HepG2 (cell line): ENCODE results near the gene KIAA1328. TPM values are rescaled to one million over a fixed set of nuclear protein-coding genes. Genes with fewer than 3 reads are reported as not detected.

ENCODE experiments used
- ATAC-seq: fragments of 200-7000 bp; cut with Tn5 transposase; 3 replicates; pipeline ENCODE4 v1.9.1; 2020; ENCODE audit warnings: mild to moderate bottlenecking, moderate library complexity
- BruUV-seq: library from RNA; stranded (reverse); fragments of 400-500 nt; replicated peaks from 2 replicates; lab custom pipeline; 2021; lab: Mats Ljungman, UMichigan
- CTCF ChIA-PET: fragments of 300-600 bp; formaldehyde crosslinking; extraction: SDS; loops from one replicate; lab custom pipeline; 2021; ENCODE audit warnings: low total read pairs, inconsistent platforms, low intra/inter-chr PET ratio; lab: Yijun Ruan, JAX
- POLR2A ChIA-PET: fragments of 350-600 bp; sonication (Branson Sonifier 250); formaldehyde crosslinking; loops from one replicate; lab custom pipeline; 2020; ENCODE audit warnings: antibody characterized with exemption, inconsistent platforms; lab: Yijun Ruan, JAX
- DNase-seq: peaks from one replicate; pipeline ENCODE4 v3.0.0-alpha.2; 2015; ENCODE audit warnings: low spot score
- FAIRE-seq: peaks from 3 replicates; lab custom pipeline; 2011; peaks lifted over from hg19 to GRCh38; lab: Jason Lieb, UNC
- H2AFZ ChIP-seq: one replicate; pipeline ENCODE4 v1.6.1; 2011; ENCODE audit warnings: low read length, inconsistent platforms
- H3K27ac ChIP-seq: fragments of 300-600 bp; 3 replicates; pipeline ENCODE4 v1.8.0; 2011; ENCODE audit warnings: mixed run types, mild to moderate bottlenecking, mixed read lengths, low read length, inconsistent platforms; ENCODE audit not compliant: insufficient read depth; ENCODE audit errors: extremely low read length
- H3K27me3 ChIP-seq, 2 experiments: fragments of 200-600 bp in 1 of 2; 2 replicates in 1 of 2; 3 replicates in 1 of 2; pipeline versions ENCODE4 v1.6.0 to v1.8.0; 2011; ENCODE audit warnings: low read length in 2 of 2, mild to moderate bottlenecking in 2 of 2, moderate library complexity in 2 of 2, inconsistent platforms in 1 of 2; ENCODE audit not compliant: insufficient read depth in 2 of 2, control insufficient read depth in 1 of 2
- H3K36me3 ChIP-seq, 2 experiments: fragments of 200-600 bp in 1 of 2; replicated peaks in 1 of 2; 2 replicates in 1 of 2; 3 replicates in 1 of 2; pipeline versions ENCODE4 v1.5.1 to v1.8.0; 2011; ENCODE audit warnings: low read length in 2 of 2, inconsistent platforms in 1 of 2; ENCODE audit not compliant: insufficient read depth in 2 of 2, control insufficient read depth in 1 of 2
- H3K4me1 ChIP-seq: 2 replicates; pipeline ENCODE4 v1.5.1; 2012; ENCODE audit warnings: low read length, inconsistent platforms; ENCODE audit not compliant: insufficient read depth
- H3K4me2 ChIP-seq: 2 replicates; pipeline ENCODE4 v1.6.0; 2011; ENCODE audit warnings: low read depth, low read length, inconsistent platforms
- H3K4me3 ChIP-seq, 3 experiments: fragments of 200-600 bp in 1 of 3; sonication (generic), shearing (Covaris generic) in 1 of 3; replicated peaks in 1 of 3; 2 replicates each; pipeline ENCODE4 v1.5.1; 2011 to 2016; ENCODE audit warnings: low read length in 3 of 3, inconsistent platforms in 2 of 3, low read depth in 2 of 3, mild to moderate bottlenecking in 2 of 3, control low read depth in 1 of 3, mixed read lengths in 1 of 3; ENCODE audit not compliant: insufficient read depth in 1 of 3
- H3K79me2 ChIP-seq: one replicate; pipeline ENCODE4 v1.6.1; 2011; ENCODE audit warnings: low read length, inconsistent platforms; ENCODE audit not compliant: insufficient read depth
- H3K9ac ChIP-seq: 2 replicates; pipeline ENCODE4 v1.6.0; 2011; ENCODE audit warnings: mild to moderate bottlenecking, low read depth, low read length, inconsistent platforms; ENCODE audit not compliant: insufficient read depth
- H3K9me3 ChIP-seq: 2 replicates; pipeline ENCODE4 v1.5.1; 2012; ENCODE audit warnings: mild to moderate bottlenecking, low read length
- H4K20me1 ChIP-seq: 2 replicates; pipeline ENCODE4 v1.6.0; 2011; ENCODE audit warnings: inconsistent platforms, mild to moderate bottlenecking, low read length, moderate library complexity; ENCODE audit not compliant: insufficient read depth
- KAT8 ChIP-seq: IDR thresholded peaks from 2 replicates; pipeline ENCODE4 v1.6.1; 2016; ENCODE audit warnings: missing genetic modification reagents, missing compliant biosample characterization
- PTBP1 ChIP-seq: fragments of 200-400 bp; formaldehyde crosslinking; IDR thresholded peaks from 2 replicates; pipeline ENCODE4 v1.6.1; 2018; ENCODE audit warnings: low read length, low read depth; ENCODE audit not compliant: poor library complexity, severe bottlenecking
- SP4 ChIP-seq: sonication (generic); formaldehyde crosslinking; IDR thresholded peaks from 2 replicates; pipeline ENCODE4 v1.8.1; 2023; ENCODE audit warnings: mild to moderate bottlenecking, missing genetic modification reagents
- SRF ChIP-seq: IDR thresholded peaks from 2 replicates; pipeline ENCODE4 v1.6.1; 2011; ENCODE audit warnings: mild to moderate bottlenecking, low read depth, low read length, moderate library complexity
- STAG1 ChIP-seq: sonication (generic); formaldehyde crosslinking; IDR thresholded peaks from 2 replicates; pipeline ENCODE4 v1.4.0; 2020; ENCODE audit warnings: missing genetic modification reagents
- XRCC5 ChIP-seq: fragments of 200-400 bp; formaldehyde crosslinking; optimal IDR thresholded peaks from 2 replicates; pipeline ENCODE3; 2017; ENCODE audit warnings: mild to moderate bottlenecking, low read length
- ZNF337 ChIP-seq: sonication (generic); formaldehyde crosslinking; IDR thresholded peaks from 2 replicates; pipeline ENCODE4 v1.5.1; 2020; ENCODE audit warnings: missing genetic modification reagents, low read depth, mild to moderate bottlenecking, borderline replicate concordance
- WGBS: methylation state at CpG from one replicate; pipeline ENCODE4 v1.1.6; 2017; ENCODE audit warnings: low lambda C conversion rate; 5-methylcytosine and 5-hydroxymethylcytosine counted together
- in situ Hi-C: cut with HindIII; loops from 2 replicates; pipeline ENCODE4 v1.10.0; 2017; ENCODE audit warnings: low pct_unique_long_range_greater_than_20kb; ENCODE audit not compliant: extremely low pct_ligation_motif_present
- intact Hi-C: fragments of 100-400 bp; cut with micrococcal nuclease; formaldehyde crosslinking; loops from one replicate; pipeline ENCODE4 v1.10.0; 2022; ENCODE audit not compliant: unreplicated experiment
- polyA plus RNA-seq, 8 experiments: library from polyadenylated mRNA; depleted of rRNA in 3 of 8; stranded (reverse) in 7 of 8; unstranded in 1 of 8; fragments of >200 nt; fragmentation: Illumina TruSeq in 4 of 8; extraction: Trizol in 4 of 8; gene quantifications; 2 replicates each; pipeline versions ENCODE4 v1.2.1 to v1.2.3, GENCODE V29; 2011 to 2016; ENCODE audit warnings: low read depth in 4 of 8, missing spikeins in 1 of 8, mixed read lengths in 1 of 8; ENCODE audit not compliant: insufficient read depth in 1 of 8
- total RNA-seq, 5 experiments: library from RNA; depleted of rRNA; stranded (reverse); fragments of >200 nt; fragmentation: Illumina TruSeq; extraction: Trizol; gene quantifications; 2 replicates each; pipeline ENCODE4 v1.2.3, GENCODE V29; 2016; ENCODE audit warnings: low read depth in 1 of 5
- TF ChIP-seq, protein P1 (sequence below): sonication (generic); formaldehyde crosslinking; IDR thresholded peaks from 2 replicates; pipeline ENCODE4 v1.5.0; 2020; ENCODE audit warnings: mild to moderate bottlenecking, missing genetic modification reagents, moderate library complexity

The KIAA1328 gene
- total and polyA plus RNA-seq, 2 of the 13 experiments (the other 11 are each of a cell fraction or from before 2014, with no cell fraction given) = 4.1 to 6.0 TPM

DNA sequence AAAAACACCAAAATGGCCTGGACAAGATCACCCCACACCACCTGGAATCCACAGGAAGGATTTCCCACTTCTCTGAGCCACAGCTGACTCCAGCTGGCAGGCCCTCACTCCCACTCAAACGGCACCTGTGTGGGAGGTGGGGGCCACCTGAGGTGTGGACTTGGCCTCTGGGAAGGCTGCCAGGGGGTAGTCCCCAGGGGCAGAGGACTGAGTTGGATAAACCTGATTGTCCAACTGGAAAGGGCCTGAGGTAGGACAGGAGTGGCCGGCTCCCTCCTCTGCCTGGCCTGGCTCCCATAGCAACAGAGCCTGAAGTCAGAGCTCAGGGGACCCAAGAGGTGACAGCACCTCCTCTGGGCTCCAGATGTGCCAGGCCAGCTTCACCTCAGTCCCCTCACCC, 436.5 kb downstream of the KIAA1328 start (continued):
- TF ChIP-seq KAT8 (CRISPR knock-in tag) (no peak), PTBP1 (no peak), ZNF337 (CRISPR knock-in tag) (no peak)

DNA sequence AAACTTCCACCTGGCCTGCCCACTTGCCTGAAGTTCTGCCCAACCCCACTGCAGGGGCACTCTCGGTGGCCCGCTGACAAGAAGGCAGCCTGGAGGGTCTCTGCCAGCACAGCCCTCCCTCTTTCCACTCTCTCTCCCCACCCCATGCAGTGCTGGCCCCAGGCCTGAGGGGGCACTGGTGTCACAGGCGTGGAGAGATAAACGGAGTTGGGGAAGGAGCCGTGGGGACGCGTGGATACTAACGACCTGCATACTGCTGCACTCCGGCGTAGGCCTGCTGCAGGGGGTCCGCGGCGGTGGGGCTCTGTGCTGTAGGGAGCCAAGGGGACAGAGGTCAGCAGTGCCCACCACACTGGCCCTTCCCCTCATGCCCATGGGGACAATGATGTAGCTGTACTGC, 437.4 kb downstream of the KIAA1328 start:
- DNase-seq (no peak), ATAC-seq (peak; percentile 89), FAIRE-seq (no peak)
- H3K27me3 ChIP-seq = peaks cover 1 to 3% of the 10 kb centered on the region in 2 experiments; a peak in 2 of 5 replicates
- H3K4me3 ChIP-seq = no peak overlapping the region
- ChIA-PET POLR2A (no interaction called here), CTCF (no interaction called here)
- no peaks in the 10 kb centered on the region for H3K36me3 ChIP-seq
- intact Hi-C loops (no loop called here), in situ Hi-C loops (no loop called here)
- no TSS peak for BruUV-seq
- no peak overlapping the region for H3K27ac ChIP-seq
- H4K20me1 ChIP-seq = peaks cover 3% of the 10 kb centered on the region; the same call in 1 of the 2 replicates
- no peak overlapping the region for H2AFZ ChIP-seq
- no peaks in the 10 kb centered on the region for H3K79me2 ChIP-seq
- 0% methylated on average over 6 of the region's 13 CpGs for WGBS
- TF ChIP-seq STAG1 (CRISPR knock-in tag) (peak; percentile 49), SRF (no peak), SP4 (CRISPR knock-in tag) (no peak), XRCC5 (peak; percentile 40)
- TF ChIP-seq, protein P1, sequence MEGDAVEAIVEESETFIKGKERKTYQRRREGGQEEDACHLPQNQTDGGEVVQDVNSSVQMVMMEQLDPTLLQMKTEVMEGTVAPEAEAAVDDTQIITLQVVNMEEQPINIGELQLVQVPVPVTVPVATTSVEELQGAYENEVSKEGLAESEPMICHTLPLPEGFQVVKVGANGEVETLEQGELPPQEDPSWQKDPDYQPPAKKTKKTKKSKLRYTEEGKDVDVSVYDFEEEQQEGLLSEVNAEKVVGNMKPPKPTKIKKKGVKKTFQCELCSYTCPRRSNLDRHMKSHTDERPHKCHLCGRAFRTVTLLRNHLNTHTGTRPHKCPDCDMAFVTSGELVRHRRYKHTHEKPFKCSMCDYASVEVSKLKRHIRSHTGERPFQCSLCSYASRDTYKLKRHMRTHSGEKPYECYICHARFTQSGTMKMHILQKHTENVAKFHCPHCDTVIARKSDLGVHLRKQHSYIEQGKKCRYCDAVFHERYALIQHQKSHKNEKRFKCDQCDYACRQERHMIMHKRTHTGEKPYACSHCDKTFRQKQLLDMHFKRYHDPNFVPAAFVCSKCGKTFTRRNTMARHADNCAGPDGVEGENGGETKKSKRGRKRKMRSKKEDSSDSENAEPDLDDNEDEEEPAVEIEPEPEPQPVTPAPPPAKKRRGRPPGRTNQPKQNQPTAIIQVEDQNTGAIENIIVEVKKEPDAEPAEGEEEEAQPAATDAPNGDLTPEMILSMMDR (CRISPR knock-in tag) = peak; percentile 46
- no peaks in the 10 kb centered on the region for H3K9me3 ChIP-seq
- H3K4me1 ChIP-seq = no peaks in the 10 kb centered on the region
- H3K4me2 ChIP-seq = no peak overlapping the region
- no peak overlapping the region for H3K9ac ChIP-seq
